ENCODE data around the gene IFT25.

GRCh38 chr1:53945433-53946251, at the start of gene IFT25:
- TF ChIP-seq POLR2AphosphoS5 (IDR thresholded peaks at IDR 0.05) = peak; percentile 83 to 93
- TF ChIP-seq CTCF (IDR thresholded peaks at IDR 0.05) = no peak
- peak; percentile 54 for TF ChIP-seq POLR2A (IDR thresholded peaks at IDR 0.05; ENCODE audit: low read depth)
